ENCODE data around the gene RGMA. TPM values are rescaled to one million over a fixed set of nuclear protein-coding genes. Genes with fewer than 3 reads are reported as not detected.
A peak's percentile ranks its signal among the peaks of the same experiment; 100 is the strongest.

RGMA gene
- total RNA-seq, 1 donor from 2014 or later, result 27.0 TPM

DNA sequence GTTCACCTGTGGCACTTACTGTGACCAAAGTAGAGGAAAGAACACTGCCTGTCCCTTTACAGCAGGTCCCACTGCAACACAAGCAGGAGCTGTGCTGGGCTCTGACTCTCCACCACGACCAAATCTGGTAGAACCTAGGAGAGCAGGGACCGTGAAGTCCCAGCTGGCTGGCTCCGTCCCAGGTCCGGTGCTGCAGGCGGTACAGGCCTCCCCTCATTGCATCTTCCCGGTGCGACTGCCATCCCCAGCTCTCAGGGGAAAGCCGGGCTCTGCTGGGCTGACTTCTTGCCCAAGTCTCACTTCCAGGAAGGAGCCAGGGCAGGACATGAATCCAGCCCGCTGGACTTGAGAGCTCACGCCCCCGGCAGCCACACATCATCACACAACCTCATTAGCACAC lies 33.8 kb downstream of the RGMA start:
- DNase-seq (peak; percentile 36), ATAC-seq (no peak)
- intact Hi-C loops (cut with micrococcal nuclease), result no loop called here

DNA sequence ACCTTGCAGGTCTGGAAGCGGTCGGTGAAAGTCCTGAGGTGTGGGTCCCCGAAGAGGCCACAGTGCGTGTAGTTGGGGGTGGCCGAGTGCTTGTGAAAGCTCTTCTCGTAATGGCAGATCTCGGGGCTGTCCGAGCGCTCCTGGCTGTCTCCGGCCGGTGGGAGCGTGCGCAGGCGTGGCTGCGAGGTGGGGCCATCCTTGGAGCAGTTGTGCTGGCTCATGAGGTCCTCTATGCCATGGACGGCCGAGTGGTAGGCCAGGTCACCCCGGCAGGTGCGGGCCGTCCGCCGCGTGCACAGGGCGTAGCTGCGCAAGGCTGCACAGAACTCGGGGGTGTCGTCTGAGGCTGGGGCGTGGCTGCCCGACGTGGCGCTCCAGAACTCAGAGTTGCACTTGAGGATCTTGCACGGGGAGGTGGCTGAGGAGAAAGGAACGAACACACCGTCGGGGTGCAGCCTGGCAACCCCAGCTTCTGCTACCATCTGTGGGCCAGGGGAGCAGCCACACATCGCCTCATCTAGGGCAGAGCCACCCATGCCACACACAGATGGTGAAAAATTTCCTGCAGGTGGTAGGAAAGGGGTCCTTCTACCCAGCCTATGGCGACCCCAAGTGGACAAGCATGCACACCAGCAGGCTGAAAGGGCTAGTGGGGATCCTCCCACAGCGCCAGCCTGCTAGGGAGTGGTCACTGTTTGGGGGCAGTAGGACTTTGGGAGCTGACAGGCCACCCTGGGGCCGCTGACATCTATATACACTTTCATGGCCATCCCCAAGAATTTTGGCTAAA lies 36.7 kb downstream of the RGMA start:
- no peak for ATAC-seq
- intact Hi-C loops (cut with micrococcal nuclease), result no loop called here
- no peak for DNase-seq

DNA sequence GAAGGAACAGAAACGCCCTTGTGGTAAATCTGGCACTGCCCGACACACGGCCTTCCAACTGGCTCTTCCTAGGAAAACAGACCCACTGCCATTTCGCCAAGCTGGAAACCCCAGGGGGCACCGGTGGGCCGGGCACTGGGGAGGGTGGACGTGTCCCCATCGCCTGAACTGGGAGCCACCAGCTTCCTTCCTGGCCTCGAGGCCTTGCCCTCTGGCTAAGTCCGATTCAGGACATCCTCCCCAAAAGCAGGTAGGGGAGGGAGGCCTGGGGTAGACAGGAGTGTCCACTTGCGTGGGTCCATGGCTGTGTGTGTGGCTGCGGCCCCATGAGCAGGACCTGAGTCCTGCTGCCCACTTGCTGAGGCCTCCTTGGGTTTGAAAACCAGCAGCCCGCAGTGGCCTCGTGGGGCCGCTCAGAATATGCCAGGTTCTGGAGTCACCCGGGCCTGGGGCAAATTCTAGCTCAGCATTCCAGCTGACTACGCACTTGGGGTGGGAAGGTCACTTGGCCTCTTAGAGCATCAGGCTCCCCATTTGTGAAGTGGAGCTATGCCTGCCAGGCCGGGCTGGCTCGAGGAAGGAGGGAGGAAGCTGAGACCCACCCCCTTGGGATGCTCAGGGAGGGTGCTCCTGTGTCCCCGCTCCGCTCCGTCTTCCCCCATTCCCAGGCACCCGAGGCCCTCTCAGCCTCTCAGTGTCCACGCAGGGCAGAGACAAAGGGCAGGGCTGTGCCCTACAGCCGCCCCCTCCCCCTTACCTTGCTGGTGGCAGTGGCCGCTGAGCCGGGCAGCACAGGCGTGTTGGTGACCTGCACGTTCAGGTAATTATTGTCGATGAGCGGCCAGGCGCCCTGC lies 37.5 kb downstream of the RGMA start:
- intact Hi-C loops (cut with micrococcal nuclease), result no loop called here
- ATAC-seq, result no peak

DNA sequence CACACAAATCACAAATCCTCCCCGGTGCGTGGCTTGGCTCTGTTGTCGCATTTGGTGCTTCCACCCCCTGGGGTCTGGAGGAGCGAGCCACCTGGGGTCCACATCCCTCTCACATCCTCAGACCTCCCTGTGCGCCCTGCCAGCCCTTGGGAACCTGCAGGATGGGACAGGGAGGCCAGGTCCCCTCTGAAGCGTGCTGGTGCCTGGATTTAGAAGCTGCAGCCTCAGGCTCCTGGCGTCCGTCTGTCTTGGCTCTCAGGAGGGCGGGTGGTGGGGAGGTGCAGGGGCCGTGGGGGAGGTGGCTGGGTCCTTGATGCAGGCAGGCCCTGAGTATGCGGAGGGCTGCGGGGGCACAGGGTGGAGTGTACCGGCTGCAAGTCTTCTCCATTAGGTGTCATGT lies 38.4 kb downstream of the RGMA start:
- no peak for DNase-seq
- intact Hi-C loops (cut with micrococcal nuclease), result no loop called here
- ATAC-seq, result no peak

More for the DNA sequence above, 37.5 kb downstream of the RGMA start:
- DNase-seq, result no peak

DNA sequence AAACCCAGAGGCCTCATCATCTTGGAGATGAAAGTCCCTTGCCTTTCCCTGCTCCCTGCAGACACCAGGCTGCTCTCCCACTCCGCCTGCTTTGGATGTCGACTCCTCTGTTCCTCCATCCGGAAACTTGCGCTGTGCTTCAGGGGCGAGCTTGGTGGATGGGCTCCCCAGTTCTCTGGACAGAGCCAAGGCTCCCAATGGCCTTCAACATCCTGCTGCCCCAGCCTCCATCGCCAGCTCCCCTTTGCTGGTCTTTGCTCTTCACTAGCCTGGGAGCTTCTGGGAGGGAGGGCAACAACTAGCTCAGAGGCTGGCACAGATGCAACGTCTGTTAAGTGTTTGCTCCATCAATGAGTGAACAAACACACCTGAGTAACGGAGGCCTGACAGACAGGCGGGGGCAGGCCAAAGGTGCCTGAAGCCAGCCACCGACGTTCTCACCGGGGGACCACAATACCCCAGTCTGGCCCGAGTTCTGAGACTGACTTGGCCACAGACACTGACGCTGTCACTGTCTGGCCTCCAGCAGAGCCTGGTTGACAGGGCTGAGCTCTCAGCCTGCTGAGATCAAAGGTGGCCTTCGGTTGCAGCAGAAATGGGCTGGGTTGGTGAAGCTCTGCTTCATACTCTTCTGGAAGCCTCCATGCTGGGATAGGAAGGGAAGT lies 39.0 kb downstream of the RGMA start:
- intact Hi-C loops (cut with micrococcal nuclease), result no loop called here
- ATAC-seq (no peak), DNase-seq (no peak)

DNA sequence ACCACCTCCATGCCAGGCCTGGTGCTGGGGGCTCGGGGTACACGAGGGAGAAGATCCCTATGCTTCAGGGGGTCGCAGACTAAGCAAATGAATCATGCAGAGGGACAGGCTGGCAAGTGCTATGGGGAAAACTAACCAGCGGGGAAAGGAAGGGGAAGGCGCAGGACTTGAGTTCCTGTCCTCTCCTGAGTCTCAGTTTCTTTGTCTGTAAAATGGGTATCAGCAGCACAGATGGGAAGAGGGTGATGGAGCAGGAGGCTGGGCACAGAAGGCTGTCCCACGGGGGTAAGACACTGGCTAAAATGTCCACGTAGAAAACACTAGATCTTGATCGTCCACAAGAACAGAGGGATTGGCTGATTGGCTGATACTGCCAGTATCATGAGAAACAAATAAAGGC lies 39.8 kb downstream of the RGMA start:
- intact Hi-C loops (cut with micrococcal nuclease), result no loop called here
- ATAC-seq (no peak), DNase-seq (no peak)

DNA sequence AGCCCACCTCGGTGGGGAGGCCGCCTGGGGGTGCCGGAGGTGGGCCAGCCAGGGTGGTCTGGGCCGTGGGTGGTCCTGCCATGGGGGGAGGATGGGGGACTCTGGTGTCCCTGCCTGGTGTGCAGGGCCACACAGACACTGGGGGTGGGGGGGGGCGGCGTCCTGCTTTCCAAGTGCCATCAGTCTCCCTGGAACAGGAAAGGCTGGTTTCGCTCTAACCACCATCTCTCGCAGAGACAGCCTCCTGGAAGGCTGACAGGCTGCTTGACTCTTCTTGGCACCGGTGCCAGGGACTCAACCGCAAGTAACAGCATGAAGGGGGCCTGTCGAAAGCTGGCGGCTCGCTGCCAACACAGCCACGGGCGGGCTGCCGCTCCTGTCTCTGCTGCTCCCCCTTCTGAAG lies 40.3 kb downstream of the RGMA start:
- intact Hi-C loops (cut with micrococcal nuclease), result no loop called here
- DNase-seq, result no peak
- ATAC-seq, result no peak

DNA sequence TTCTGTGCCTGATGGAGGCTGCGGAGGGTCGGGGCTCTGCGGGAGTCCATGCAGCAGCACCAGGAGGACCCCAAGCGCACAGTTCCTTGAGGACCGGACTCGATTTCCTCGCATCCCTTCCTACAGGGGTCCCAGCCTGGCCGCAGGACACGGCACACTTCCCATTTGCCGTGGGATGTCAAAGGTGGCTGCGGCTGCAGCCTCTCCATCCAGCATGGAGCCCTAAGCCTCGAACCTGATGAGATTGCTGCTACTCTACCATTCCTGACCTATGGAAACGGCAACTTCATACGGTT lies 40.6 kb downstream of the RGMA start:
- peak; percentile 20 for DNase-seq
- intact Hi-C loops (cut with micrococcal nuclease), result no loop called here
- ATAC-seq, result no peak

DNA sequence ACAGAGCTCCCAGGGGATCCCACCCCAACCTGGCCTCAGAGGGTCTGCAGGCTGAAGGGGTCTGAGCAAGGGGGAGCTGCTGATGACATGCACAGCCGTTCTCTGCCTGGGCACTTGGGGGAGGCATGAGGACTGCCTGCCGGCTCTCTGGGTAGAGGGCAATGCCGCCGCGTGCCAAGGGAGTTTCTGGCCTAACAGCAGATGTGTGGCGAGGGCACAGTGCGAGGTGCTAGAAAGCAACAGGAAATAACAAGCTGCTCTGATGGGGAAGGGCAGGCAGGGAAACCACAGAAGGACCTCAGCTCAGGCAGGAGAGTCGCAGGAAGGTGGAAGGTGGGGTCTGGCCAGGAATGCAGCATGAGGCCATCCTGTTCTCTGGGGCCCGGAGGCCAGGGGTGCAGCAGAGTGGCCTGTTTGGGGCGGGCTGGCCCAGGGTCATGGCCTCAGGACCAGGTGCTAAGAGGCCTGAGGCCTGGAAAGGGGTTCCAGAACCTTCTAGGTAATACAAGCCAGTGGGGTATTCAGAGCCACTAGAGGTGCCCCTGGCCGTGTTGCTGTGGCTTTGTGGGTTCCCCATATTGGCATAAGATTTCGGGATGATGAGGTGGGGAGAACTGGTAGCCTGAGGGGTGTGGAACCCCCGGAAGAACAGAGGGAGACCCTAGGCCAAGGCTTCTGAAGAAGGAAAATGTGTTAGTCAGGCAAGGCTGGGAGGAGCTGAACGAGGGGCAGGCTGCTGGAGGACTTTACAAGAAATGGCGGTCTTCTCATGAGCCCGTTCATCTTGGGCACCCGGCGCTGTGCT lies 41.2 kb downstream of the RGMA start:
- no peak for ATAC-seq
- peak; percentile 13 for DNase-seq
- intact Hi-C loops (cut with micrococcal nuclease), result no loop called here

DNA sequence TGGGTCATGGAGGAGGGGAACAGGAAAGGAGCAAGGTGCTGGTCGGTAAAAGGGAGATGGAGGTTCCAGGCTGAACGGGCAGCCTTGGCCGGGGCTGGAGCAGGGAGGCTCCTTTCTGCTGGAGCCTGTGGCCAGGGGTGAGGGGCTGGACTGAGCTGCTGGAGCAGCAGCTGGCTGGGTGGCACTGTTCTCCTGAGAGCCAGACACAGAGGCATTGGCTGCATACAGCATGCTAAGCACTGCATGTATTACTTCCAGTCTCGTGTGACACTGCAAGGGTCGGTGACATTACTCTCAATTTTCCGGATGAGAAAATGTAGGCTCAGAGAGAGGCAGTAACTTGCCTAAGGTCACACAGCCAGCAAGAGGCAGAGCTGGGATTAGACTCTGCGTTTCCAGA lies 42.3 kb downstream of the RGMA start:
- intact Hi-C loops (cut with micrococcal nuclease), result no loop called here
- ATAC-seq (no peak), DNase-seq (peak; percentile 5)

DNA sequence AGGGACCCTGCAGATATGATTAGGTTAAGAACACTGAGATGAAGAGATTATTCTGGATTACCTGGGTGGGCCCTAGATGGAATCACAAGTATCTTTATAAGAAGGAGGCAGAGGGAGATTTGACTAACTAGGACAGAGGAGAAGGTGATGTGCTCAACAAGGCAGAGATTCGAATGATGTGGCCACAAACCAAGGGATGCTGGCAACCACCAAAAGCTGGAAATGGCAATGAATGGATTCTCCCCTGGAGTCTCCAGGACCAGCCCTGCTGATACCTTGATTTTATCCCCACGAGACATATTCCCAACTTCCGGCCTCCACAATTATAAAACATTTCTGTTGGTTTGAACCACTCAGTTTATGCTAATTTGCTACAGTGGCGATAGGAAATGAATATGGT lies 42.9 kb downstream of the RGMA start:
- no peak for DNase-seq
- intact Hi-C loops (cut with micrococcal nuclease), result no loop called here

DNA sequence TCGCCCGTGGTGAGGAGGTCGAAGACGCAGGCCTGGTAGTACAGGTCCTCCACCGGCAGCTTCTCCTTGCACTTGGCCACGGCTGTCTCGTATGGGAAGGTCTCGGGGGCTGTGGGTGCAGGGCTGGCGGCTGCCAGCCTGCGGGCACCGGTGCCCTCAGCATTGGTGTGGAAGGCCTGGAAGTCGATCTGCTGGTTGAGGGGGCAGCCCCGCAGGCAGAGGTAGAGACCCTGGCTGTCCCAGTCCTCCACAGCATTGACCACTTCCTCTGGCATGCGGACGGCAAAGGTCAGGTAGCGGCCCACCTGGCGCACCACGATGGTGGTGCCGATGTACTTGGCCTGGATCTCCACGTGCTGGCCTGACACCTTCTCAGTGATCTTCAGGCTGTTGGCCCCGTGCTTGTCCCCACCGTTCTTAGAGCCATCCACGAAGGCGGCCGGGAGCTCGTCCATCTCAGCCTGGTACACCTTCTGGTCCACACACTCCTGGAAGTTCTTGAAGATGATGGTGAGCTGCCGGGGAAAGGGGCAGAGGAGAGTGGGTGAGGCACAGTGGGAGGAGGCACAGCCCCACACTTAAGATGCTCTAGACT lies 43.7 kb downstream of the RGMA start:
- DNase-seq (no peak), ATAC-seq (no peak)
- intact Hi-C loops (cut with micrococcal nuclease), result no loop called here

More for the DNA sequence above, 42.9 kb downstream of the RGMA start:
- no peak for ATAC-seq

DNA sequence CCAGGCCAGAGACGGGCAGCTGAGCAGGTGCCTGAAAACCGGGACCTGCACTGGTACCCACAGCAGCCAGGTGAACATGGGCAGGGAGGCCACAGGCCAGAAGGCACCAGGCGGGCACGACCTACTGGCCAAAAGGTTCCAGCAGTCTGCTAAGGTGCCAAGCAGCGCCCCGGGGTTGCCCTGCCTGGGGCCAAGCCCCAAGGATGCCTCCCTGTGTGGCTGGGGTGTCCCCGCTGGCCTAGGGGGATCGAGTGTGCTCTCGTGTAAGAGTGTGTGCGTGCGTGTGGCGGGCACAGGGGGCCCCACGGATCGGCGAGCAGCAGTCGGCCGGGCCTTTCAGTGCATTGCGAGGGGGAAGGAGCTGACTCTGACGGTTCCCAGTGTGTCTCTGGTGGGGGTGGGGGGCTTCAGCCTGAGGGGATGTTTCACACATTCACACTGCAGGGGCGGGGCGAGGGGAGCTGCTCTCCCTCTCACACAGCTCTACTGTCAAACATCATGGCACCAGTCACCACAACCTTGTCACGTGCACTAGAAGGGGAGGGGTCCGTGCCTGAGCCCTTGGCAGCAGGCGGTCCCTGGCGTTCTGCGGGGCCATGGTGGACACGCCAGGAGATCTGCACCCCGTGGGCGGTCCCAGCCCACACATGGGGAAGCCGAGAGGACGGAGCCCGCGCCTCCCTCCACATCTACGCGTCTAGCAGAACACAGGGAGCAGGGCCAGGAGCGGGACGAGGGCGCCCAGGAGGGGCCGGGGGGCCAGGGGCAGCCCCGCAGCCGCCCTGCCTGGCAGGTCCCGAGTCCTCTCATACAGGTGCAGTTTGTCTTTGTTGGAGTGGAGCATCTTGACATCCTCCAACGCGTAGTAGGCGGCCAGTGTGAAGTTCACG lies 44.5 kb downstream of the RGMA start:
- ATAC-seq, result no peak
- no peak for DNase-seq
- intact Hi-C loops (cut with micrococcal nuclease), result no loop called here

DNA sequence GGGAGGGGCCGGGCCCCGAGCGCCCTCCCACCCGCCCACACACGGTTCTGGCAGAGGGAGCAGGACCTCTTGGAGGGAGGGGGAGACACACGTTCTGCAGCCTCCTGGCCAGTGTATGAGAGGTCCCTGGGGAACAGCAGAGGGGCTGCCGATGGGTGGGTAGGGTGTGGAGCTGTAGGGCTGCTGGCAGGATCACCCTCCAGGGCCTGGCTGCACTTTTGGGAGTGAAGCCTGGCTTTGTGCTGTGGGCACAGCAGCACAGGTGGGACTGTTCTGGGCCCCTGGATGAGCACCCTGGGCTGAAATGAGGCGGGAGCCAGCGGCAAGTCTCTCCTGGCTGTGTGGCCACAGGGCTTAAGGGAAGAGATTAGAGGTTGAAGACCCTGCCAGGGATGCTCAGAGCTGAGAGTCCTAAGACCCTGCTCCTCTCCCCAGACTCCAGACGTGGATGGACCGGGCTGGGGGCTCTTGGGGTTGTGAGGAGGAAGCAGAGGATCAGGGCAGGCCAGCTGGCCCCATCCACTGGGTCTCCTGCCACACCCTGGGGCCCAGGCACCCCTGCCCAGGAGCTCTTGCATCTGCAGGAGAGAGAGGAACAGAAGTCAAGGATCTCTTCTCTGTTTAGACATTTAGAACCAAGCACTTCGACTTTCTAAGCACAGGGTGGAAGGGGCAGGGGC lies 45.2 kb downstream of the RGMA start:
- ATAC-seq (no peak), DNase-seq (no peak)
- intact Hi-C loops (cut with micrococcal nuclease), result no loop called here

DNA sequence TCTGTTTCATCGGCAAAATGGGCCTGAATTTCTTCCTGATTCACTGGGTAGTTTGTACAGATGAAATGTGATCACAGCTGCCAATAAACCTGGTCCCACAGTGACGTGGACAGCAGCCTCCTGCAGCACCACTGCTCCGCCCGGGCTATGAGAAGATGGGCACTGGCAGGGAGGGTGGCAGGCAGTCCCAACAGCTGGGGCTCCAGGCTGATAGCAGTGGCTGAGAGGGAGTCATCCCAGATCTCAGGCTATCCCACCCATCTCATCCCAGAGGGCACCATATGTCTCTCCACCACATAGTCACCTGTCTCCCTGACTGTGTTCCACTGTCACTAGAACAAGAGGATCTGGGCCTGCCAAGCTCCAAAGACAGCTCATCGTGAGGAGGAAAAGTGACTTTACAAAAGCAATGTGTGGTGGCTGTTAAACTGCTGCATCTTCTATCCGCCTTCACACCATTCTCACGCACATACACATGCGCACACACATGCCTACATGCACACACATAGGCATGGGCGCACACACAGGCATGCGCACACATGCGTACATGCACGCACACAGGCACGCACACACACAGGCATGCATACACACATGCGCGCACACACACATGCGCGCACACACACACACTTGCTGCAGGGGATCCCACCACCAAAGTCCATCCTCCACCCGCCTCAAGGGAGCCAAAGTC lies 46.2 kb downstream of the RGMA start:
- intact Hi-C loops (cut with micrococcal nuclease), result no loop called here
- no peak for ATAC-seq

DNA sequence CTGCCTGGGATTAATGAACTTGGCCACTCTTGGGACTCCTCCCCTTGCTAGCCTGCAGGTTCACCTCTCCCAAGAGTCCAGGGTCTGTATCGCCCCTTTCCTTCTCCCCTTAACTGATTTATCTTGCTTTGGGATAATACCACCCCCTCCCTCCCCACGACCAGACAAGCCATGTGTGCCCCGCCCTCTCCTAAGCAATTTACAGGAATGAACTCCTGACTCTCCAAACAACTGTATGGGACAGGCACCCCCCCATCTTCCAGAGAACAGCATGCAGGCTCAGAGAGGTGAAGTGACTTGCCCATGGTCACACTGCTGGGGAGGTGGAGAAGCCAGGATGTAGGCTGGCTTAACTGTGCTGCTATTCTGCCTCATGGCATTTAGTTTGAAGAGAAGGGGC lies 46.8 kb downstream of the RGMA start:
- DNase-seq (no peak), ATAC-seq (no peak)
- intact Hi-C loops (cut with micrococcal nuclease), result no loop called here

More for the DNA sequence above, 46.2 kb downstream of the RGMA start:
- no peak for DNase-seq

DNA sequence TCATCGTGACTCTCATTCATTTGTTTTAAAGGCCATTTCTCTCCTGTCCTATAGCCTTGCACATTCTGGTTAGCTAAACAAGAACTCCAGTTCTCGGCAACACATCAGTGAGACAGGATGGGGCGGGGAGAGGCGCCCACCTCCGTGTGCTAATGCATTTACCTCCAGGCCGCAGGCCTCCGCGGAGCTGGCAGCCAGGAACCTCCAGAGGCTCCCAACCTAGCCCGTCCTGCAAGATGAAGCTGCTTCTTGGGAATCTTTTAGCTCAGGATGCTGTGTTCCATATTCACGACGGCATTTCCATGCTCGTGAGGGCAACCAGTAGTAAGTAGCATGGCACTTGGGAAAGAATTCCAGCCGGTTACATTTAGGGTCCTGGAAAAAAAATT lies 47.9 kb downstream of the RGMA start:
- DNase-seq (no peak), ATAC-seq (no peak)
- intact Hi-C loops (cut with micrococcal nuclease), result no loop called here

Data from left ventricle myocardium superior (tissue), 1 donor.